ENCODE data around the gene ZDHHC8.

Gene ZDHHC8

DNA sequence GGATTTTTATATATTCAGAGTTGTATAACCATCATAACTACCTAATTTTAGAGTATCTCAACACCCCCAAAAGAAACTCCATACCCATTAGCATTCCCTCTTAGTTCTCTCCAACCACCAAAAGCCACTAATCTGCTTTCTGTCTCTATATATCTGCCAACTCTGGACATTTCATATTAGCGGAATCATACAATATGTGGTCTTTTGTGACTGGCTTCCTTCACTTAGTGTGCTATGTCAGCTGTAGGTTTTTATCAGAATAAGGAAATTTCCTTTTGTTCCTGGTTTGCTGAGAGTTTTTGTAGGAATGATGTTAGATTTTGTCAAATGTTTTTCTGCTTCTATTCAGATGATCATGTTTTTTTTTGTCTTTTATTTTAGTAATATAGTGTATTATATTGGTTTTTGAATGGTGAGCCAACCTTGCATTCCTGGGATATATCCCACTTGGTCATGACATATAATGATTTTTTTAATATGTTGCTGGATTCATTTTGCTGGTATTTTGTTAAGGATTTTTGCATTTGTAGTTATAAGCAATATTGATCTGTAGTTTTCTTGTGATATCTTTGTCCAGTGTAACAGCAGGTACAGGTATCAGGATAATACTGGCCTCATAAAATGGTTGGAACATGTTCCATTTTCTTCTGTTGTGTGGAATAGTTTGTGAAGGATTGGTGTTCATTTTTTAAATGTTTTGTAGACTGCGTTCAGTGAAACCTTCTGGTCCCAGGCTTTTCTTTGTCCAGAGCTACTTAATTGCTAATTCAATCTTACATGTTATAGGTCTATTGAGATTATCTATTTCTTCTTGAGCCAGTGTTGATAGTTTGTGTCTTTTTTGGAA lies 34.8 kb upstream of the ZDHHC8 start:
- no peak for DNase-seq

DNA sequence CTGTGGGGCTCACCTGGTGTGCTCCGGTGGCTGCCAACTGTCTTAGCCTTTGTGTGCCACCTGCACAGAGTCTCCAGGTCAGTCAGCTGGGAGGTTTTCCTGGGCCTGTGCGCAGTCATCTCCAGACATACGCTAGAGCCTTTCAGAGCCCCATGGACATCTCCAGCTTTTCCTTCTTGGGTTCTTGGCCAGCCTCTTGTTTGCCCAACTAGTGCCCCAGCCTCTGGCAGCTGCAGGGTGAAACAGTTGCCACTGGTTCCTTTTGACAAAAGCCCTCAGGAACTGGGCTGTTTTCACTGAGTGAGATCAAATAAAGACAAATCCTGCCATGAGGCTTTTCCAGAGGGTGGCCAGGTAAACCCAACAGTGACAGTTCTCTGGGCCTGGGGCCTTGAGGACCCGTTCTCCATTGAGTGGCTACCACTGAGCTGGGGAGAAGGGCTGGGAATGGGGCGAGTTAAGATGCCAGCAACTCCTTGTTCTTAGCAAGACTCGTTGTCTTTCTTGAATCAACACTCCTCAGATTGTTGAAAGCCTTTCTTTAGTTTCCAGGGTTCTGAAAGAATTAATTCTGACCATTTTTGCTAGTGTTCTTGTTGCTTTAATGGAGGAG lies 32.4 kb upstream of the ZDHHC8 start:
- no peak for DNase-seq

GRCh38 chr22:20101638-20102037 lies 30.0 kb upstream of the ZDHHC8 start:
- DNase-seq, result no peak

DNA sequence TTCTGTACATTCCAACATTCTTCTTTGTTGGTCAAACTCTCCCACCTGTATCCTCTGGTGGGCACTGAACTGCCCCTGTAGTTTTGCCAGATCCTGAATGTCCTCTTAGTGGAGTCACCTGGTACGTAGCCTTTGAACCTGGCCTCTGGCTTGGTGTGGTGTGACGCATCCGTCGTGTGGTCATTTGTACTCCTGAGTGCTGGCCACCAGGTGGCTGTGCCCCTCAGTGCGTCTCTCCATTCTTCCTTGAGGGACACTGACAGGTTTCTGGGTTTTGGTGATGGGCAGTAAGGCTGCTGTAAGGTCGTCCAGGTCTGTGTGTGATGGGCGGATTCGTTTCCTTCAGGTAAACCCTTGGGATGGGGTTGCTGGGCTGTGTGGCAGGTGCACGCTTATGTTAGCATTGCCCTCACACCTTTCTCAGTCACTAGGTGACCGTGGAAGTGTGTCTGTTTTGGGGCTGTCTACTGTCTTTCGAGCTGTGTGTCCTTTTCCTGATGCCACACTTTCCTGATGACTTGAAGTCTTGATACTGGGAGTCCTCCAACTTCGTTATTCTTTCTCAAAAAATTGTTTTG lies 29.3 kb upstream of the ZDHHC8 start:
- no peak for DNase-seq

DNA sequence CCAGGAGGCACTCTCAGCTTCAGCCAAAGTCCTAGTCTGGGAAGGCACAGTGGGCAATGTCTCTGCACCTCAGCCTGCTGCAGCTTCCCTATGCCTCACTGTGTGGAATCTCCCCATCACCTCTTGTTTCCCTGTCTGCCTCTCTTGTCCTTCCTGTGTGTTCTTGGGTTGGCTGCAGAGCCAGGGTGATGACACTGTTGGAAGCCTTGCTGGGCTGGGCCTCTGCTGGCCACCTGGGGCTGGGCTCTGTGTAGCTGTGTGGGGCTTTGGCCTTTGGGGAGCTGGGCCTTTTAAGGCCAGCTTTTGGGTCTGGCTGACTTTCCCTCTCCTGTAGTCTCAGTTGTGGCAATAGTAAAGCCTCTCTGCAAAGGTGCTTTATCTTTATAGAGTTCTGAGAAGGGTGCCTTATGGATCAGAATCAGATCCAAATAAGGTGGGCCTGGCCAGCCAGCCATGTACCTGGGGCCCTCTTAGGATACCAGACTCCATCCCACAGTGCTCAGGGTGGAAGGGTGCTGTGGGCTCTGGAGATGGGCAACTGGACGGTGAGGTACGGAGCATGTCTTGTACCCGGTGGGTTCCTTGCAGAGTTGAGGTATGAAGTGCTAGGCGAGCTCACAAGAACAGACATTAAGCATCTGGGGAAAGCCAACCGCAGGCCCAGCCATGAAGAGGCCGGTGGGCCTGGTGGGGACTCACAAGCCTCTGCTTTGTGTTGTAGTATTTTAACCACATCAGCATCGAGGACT lies 26.0 kb upstream of the ZDHHC8 start:
- DNase-seq, result no peak

DNA sequence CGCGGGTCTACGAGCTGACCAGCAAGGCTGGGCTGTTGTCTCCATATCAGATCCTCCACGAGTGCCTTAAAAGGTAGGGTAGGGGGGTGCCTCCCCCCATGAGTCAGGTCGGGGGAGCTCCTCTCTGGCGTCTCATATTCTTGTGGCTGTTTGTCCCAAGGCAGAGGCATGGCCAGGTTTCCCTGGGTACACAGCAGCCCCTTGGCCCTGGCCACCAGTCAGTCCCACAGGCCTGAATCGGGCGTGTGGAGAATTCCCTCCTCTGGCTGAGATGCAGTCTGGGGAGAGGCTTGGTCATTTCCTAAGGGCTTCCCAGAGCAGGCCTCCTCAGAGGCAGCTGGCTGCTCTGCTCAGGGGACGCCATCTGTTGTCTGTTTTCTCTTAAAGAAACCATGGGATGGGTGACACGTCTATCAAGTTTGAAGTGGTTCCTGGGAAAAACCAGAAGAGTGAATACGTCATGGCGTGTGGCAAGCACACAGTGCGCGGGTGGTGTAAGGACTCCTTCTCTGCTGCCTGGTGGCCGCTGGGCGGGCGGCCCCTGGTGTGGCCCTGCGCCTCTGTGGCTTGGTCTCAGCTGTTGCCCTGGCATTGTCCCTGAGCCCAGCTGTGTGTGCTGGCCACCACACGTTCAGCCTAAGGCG lies 25.3 kb upstream of the ZDHHC8 start:
- no peak for DNase-seq

GRCh38 chr22:20106849-20107237 lies 24.8 kb upstream of the ZDHHC8 start:
- DNase-seq, result no peak

DNA sequence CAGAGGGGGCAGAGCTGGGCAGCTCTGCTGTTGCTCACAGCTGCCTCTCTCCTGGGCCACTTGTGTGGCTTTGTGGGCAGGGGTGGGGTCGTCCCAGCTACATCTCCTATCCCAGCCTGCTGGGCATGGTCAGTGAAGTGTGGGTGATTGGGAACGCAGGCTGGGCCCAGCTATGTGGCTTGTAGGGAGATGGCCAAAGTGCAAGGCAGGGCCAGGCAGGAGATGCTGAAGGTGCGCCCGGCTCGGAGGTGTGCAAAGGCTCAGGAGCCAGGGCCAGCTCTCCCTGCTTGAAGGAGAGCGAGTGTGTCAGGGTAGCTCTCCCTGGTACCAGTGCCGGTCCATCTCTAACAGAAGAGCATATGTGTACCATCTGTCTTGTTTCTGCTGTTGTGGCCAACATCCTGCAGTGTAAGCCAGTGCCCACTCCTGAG lies 24.1 kb upstream of the ZDHHC8 start:
- DNase-seq, result no peak

DNA sequence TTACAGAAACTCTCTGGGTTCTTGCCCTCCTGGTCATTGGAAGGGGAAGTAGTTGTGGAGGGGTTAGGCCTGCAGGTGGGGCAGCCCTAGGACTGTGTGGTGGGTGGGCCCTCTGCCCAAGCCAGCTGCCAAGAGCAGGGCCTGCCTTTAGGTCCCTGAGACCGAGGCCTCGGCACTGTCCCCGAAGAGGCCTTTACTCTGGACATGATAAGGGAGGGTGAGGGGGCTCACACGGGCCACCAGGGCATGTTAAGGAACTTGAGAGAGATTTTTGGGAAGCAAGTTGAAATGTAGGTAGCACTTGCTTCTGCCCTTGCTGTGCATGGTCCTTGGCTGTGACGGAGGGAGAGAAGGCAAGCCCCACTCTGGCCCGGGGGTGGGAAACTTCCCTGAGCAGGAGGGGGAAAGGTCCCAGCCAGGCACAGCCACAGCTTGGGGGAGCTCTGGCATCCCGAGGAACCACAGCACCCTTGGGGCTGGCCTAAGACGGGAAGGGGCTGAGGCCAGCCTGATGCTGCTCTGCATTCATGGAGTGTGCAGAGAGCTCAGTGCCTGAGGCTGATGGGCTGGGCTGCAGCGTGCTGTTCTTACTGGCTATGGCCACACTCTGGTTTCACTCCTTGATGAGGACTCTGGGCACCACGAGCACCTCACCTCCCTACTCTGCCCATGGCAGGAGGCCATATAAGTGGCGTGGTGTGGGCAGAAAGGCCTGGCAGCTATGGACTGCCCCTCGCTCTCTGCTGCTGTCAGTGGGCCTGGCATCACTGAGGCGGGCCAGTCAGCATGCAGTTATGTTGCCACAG lies 23.4 kb upstream of the ZDHHC8 start:
- DNase-seq, result no peak

- DNase-seq, result no peak
These were observed 22.8 kb upstream of the ZDHHC8 start for GRCh38 chr22:20108757-20109230.

- DNase-seq, result no peak
These were observed 21.9 kb upstream of the ZDHHC8 start for GRCh38 chr22:20109411-20110358.

- no peak for DNase-seq
These were observed 21.1 kb upstream of the ZDHHC8 start for GRCh38 chr22:20110359-20110985.

GRCh38 chr22:20111045-20111688 lies 20.4 kb upstream of the ZDHHC8 start:
- DNase-seq, result peak in 3 of 4 experiments; percentile 19 to 36 (median 27)

DNA sequence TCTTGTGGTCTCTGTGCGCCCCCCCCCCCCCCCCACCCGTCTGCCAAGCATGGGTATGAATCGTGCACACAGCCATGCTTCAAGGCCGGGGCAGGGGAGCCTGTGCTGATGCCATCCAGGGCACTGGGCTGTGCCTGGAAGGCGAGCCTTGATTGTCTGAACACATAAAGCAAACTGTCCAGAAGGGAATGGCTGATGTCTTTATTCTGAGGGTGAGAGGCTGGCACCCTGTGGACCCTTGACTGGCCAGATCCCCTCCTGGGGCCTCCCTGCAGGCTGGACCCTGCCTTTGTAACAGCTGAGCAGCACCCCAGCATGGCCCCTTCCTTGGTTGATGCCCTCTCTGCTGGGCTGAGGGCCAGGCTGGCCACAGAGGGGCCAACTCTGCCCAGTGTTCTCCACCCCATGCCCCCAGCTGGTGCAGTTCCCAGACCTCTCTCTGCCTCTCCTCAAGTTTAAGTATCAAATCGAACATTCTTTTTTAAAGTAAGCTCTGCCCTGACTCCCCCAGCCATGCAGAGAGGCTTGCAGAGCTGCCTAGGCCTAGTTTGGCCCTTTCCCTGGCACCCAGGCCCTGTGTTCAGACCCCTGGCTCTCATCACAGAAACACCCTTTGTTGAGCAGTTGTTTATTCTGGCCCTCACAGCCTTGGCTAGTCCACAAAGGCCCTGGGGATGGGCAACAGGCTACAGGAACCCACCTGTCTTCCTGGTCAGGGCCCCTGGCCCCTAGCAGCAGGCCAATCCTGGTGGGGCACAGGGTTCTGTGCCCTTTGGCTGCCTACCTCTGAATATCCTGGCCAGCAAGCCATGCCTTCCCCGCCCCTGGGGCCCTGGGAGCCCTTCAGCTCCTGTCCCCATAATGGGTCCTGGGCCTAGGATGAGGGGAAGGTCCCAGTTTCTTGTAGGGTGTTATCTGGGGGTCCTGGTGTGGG lies 19.6 kb upstream of the ZDHHC8 start:
- DNase-seq, result no peak

- no peak for DNase-seq
These were observed 18.7 kb upstream of the ZDHHC8 start for GRCh38 chr22:20112623-20113511.

GRCh38 chr22:20113551-20114310 lies 17.9 kb upstream of the ZDHHC8 start:
- no peak for DNase-seq
